ENCODE data around the gene RRM1. TPM values are rescaled to one million over a fixed set of nuclear protein-coding genes. Genes with fewer than 3 reads are reported as not detected.
"Not testable (repeated sequence)": the region's sequence is repeated elsewhere in the genome, so short reads cannot be mapped to it uniquely, and the experiment has no call there.

Gene RRM1
- total RNA-seq, 1 experiment from 2014 or later, result 88.8 TPM

GRCh38 chr11:4154503-4154902, 59.9 kb downstream of the RRM1 start:
- DNase-seq (ENCODE audit: low spot score) (no peak), ATAC-seq (peak; percentile 57)
- Mint-ChIP-seq H3K9me3 (peaks cover 6% of the 10 kb centered on the region), H3K27ac (no peak overlapping the region), H3K4me1 (peaks cover 6% of the 10 kb centered on the region), H3K4me3 (no peak overlapping the region), H3K36me3 (no peaks in the 10 kb centered on the region), H3K27me3 (ENCODE audit: low read depth) (peaks cover 3% of the 10 kb centered on the region; the same call in 1 of the 2 replicates)
- POLR2A ChIA-PET, result no interaction called here
- CTCF ChIA-PET, result no interaction called here
- TF ChIP-seq NFE2L1 (CRISPR knock-in tag; IDR thresholded peaks at IDR 0.05) (no peak), FOXP4 (CRISPR knock-in tag; IDR thresholded peaks at IDR 0.05) (no peak), USF1 (CRISPR knock-in tag; IDR thresholded peaks at IDR 0.05) (no peak), TCF7 (CRISPR knock-in tag; IDR thresholded peaks at IDR 0.05; ENCODE audit: low read depth) (no peak), PREB (CRISPR knock-in tag; IDR thresholded peaks at IDR 0.05; ENCODE audit: borderline replicate concordance) (no peak), SOX15 (CRISPR knock-in tag; IDR thresholded peaks at IDR 0.05) (no peak), GTF2I (CRISPR knock-in tag; conservative IDR thresholded peaks at IDR 0.05) (no peak), ZNF232 (CRISPR knock-in tag; IDR thresholded peaks at IDR 0.05) (no peak), SMAD3 (CRISPR knock-in tag; IDR thresholded peaks at IDR 0.05; ENCODE audit: borderline replicate concordance) (no peak), HMGA2 (CRISPR knock-in tag; IDR thresholded peaks at IDR 0.05) (no peak), ETV6 (CRISPR knock-in tag; IDR thresholded peaks at IDR 0.05) (no peak), ZNF671 (CRISPR knock-in tag; IDR thresholded peaks at IDR 0.05) (no peak), CREM (CRISPR knock-in tag; IDR thresholded peaks at IDR 0.05) (no peak), OVOL2 (CRISPR knock-in tag; IDR thresholded peaks at IDR 0.05; ENCODE audit: borderline replicate concordance) (no peak)

GRCh38 chr11:4156571-4156970, 62.0 kb downstream of the RRM1 start:
- Mint-ChIP-seq H3K27ac (no peak overlapping the region), H3K9me3 (peaks cover 6% of the 10 kb centered on the region), H3K27me3 (ENCODE audit: low read depth) (peaks cover 16% of the 10 kb centered on the region), H3K4me3 (no peak overlapping the region), H3K4me1 (peaks cover 6% of the 10 kb centered on the region), H3K36me3 (no peaks in the 10 kb centered on the region)
- ChIA-PET CTCF (no interaction called here), POLR2A (no interaction called here)
- no peak for ATAC-seq
- TF ChIP-seq IRF2 (CRISPR knock-in tag; IDR thresholded peaks at IDR 0.05; ENCODE audit: borderline replicate concordance, low read depth) (no peak), ZNF263 (CRISPR knock-in tag; IDR thresholded peaks at IDR 0.05; ENCODE audit: low read depth) (no peak), NFATC4 (CRISPR knock-in tag; IDR thresholded peaks at IDR 0.05) (no peak), PREB (CRISPR knock-in tag; IDR thresholded peaks at IDR 0.05; ENCODE audit: borderline replicate concordance) (no peak), NR3C1 (CRISPR knock-in tag; conservative IDR thresholded peaks at IDR 0.05; ENCODE audit: low read depth) (no peak), ZNF232 (CRISPR knock-in tag; IDR thresholded peaks at IDR 0.05) (no peak), CREB1 (CRISPR knock-in tag; IDR thresholded peaks at IDR 0.05) (no peak), USF1 (CRISPR knock-in tag; IDR thresholded peaks at IDR 0.05) (no peak), EMX1 (CRISPR knock-in tag; IDR thresholded peaks at IDR 0.05) (no peak), ZSCAN18 (CRISPR knock-in tag; IDR thresholded peaks at IDR 0.05) (no peak), ZNF317 (CRISPR knock-in tag; IDR thresholded peaks at IDR 0.05; ENCODE audit: borderline replicate concordance, low read depth) (no peak), USF2 (CRISPR knock-in tag; IDR thresholded peaks at IDR 0.05) (no peak), PRRX2 (CRISPR knock-in tag; IDR thresholded peaks at IDR 0.05) (no peak)
- no peak for DNase-seq (ENCODE audit: low spot score)

- H3K9me3 Mint-ChIP-seq; POLR2A ChIA-PET; H3K36me3 Mint-ChIP-seq; H3K27ac Mint-ChIP-seq; H3K4me1 Mint-ChIP-seq; DNase-seq (ENCODE audit: low spot score); H3K4me3 Mint-ChIP-seq: not testable (repeated sequence)
- peak; percentile 60 for ATAC-seq
- CTCF ChIA-PET, result interaction anchor here (1.2 kb wide), 2 partner anchors 23 to 28 kb away, joined by 4 read pairs; no protein-coding TSS in a partner anchor
- peaks cover 29% of the 10 kb centered on the region for H3K27me3 Mint-ChIP-seq (ENCODE audit: low read depth)
Observed at GRCh38 chr11:4158818-4159217, 64.2 kb downstream of the RRM1 start.

Measured in WTC11 (cell line).